Bronchial epithelial cell (primary cell): ENCODE results near the gene CCDC186. TPM values are rescaled to one million over a fixed set of nuclear protein-coding genes. Genes with fewer than 3 reads are reported as not detected.

Source experiments
- DNase-seq: peaks from one replicate; pipeline ENCODE4 v3.0.0-alpha.2; 2010; ENCODE audit warnings: low read depth
- FAIRE-seq: peaks from 2 replicates; lab custom pipeline; 2011; peaks lifted over from hg19 to GRCh38; lab: Jason Lieb, UNC
- H3K27me3 ChIP-seq: 2 replicates; pipeline ENCODE4 v1.5.1; 2011; ENCODE audit warnings: low read length; ENCODE audit not compliant: control insufficient read depth, insufficient read depth
- H3K36me3 ChIP-seq: 2 replicates; pipeline ENCODE4 v1.5.1; 2011; ENCODE audit warnings: low read length; ENCODE audit not compliant: control insufficient read depth, insufficient read depth
- H3K4me3 ChIP-seq: 2 replicates; pipeline ENCODE4 v1.5.1; 2011; ENCODE audit warnings: mild to moderate bottlenecking, low read depth, low read length, control low read depth
- CTCF ChIP-seq: IDR thresholded peaks from 2 replicates; pipeline ENCODE4 v1.5.1; 2011; ENCODE audit warnings: mild to moderate bottlenecking, moderate library complexity, low read length, control low read depth, inconsistent platforms; ENCODE audit not compliant: insufficient read depth, severe bottlenecking
- total RNA-seq: library from RNA; depleted of rRNA; stranded (reverse); fragments of >200 nt; gene quantifications from 2 replicates; pipeline ENCODE4 v1.2.1, GENCODE V29; 2014

Gene CCDC186
- total RNA-seq, 1 donor from 2014 or later = 21.6 TPM

DNA sequence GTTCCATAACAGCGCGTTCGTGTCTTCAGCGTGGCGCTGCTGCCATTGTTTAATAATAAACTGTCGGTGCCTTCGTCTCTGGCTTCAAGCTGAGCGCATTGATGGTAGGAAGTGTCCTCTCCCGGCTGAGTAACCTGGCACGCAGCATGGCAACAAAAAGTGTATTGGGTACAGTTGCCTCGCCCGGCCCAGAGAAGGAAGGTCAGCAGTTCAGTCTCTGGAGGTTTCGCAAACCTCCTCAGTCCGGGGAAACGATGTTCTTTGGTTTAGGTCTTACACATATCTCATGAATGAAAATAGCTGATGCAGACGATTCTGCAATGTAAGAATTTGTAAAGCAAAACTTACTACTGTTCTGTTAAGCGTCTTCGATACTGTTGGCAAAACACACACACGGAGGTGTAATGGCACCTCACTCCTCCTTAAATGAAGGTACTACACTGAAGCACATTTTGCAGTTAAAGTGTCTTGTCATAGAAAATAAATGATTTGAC, 739 bp upstream of the CCDC186 start:
- no peak for FAIRE-seq
- peak; percentile 80 for DNase-seq
- H3K4me3 ChIP-seq = peak overlapping the region; percentile 97
- H3K36me3 ChIP-seq = no peaks in the 10 kb centered on the region
- H3K27me3 ChIP-seq = no peaks in the 10 kb centered on the region
- no peak for TF ChIP-seq CTCF

DNA sequence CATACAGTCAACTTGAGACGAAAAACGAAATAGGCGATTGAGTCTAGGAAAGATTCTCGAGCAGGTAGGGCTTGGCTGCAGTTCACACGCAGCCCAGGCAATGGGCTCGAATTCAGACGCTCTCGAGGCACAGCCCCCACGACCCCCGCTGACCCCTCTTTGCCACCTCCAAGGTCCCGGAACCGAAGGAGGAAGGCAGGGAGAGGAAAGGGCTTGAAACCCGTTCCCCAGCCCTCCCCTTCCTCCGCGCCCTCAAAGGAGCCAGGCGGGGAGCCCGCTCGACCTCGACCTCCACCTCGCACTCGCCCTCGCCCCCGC, 441 bp downstream of the CCDC186 start:
- no peak for TF ChIP-seq CTCF
- Histone ChIP-seq H3K4me3 (peak overlapping the region; percentile 97), H3K27me3 (no peaks in the 10 kb centered on the region), H3K36me3 (no peaks in the 10 kb centered on the region)
- FAIRE-seq (no peak), DNase-seq (no peak)

GRCh38 chr10:114172776-114173602, 1.0 kb downstream of the CCDC186 start:
- no peaks in the 10 kb centered on the region for H3K36me3 ChIP-seq
- H3K27me3 ChIP-seq = no peaks in the 10 kb centered on the region
- FAIRE-seq (no peak), DNase-seq (peak; percentile 51)
- TF ChIP-seq CTCF = no peak
- peak overlapping the region; percentile 97 for H3K4me3 ChIP-seq

GRCh38 chr10:114172216-114172615, 1.8 kb downstream of the CCDC186 start:
- Histone ChIP-seq H3K36me3 (no peaks in the 10 kb centered on the region), H3K4me3 (peak overlapping the region; percentile 97), H3K27me3 (no peaks in the 10 kb centered on the region)
- TF ChIP-seq CTCF = no peak
- FAIRE-seq = no peak
- peak; percentile 17 for DNase-seq

- FAIRE-seq (no peak), DNase-seq (no peak)
- no peak for TF ChIP-seq CTCF
- Histone ChIP-seq H3K36me3 (no peaks in the 10 kb centered on the region), H3K27me3 (no peaks in the 10 kb centered on the region), H3K4me3 (no peak overlapping the region)
Observed at GRCh38 chr10:114168450-114169009, 5.5 kb downstream of the CCDC186 start.
